SK-N-SH treated with all-trans-retinoic acid at 6 μM for 48 hours (cell line): ENCODE measurements around the gene PHYHD1.

Source experiments
- ATAC-seq: fragments of 200-7000 bp; cut with Tn5 transposase; 3 replicates; pipeline ENCODE4 v1.9.1; 2020; ENCODE audit warnings: mild to moderate bottlenecking, moderate library complexity
- BACH2 ChIP-seq: fragments of 250-450 bp; sonication (Bioruptor Pico); IDR thresholded peaks from 2 replicates; pipeline ENCODE4 v1.9.0; 2021; ENCODE audit warnings: mild to moderate bottlenecking, borderline replicate concordance
- CSDC2 ChIP-seq: fragments of 250-450 bp; sonication (Bioruptor Pico); IDR thresholded peaks from 2 replicates; pipeline ENCODE4 v1.5.0; 2020; ENCODE audit warnings: mild to moderate bottlenecking, moderate library complexity
- ESRRG ChIP-seq: fragments of 250-450 bp; sonication (Bioruptor Pico); IDR thresholded peaks from 2 replicates; pipeline ENCODE4 v1.6.1; 2021; ENCODE audit warnings: mild to moderate bottlenecking
- GLIS3 ChIP-seq: fragments of 250-450 bp; sonication (Bioruptor Pico); IDR thresholded peaks from 2 replicates; pipeline ENCODE4 v1.5.0; 2020; ENCODE audit warnings: mild to moderate bottlenecking, moderate library complexity
- ISL1 ChIP-seq: fragments of 250-450 bp; sonication (Bioruptor Pico); IDR thresholded peaks from 2 replicates; pipeline ENCODE4 v2.1.2; 2022; ENCODE audit warnings: mild to moderate bottlenecking, moderate library complexity
- OSR1 ChIP-seq: fragments of 250-450 bp; sonication (Bioruptor Pico); IDR thresholded peaks from 2 replicates; pipeline ENCODE4 v1.8.0; 2022; ENCODE audit warnings: moderate library complexity, mild to moderate bottlenecking, inconsistent platforms
- PPARA ChIP-seq: fragments of 250-450 bp; sonication (Bioruptor Pico); IDR thresholded peaks from 2 replicates; pipeline ENCODE4 v1.5.0; 2020; ENCODE audit warnings: mild to moderate bottlenecking, borderline replicate concordance
- SNAI2 ChIP-seq: fragments of 250-450 bp; sonication (Bioruptor Pico); IDR thresholded peaks from 2 replicates; pipeline ENCODE4 v1.5.0; 2020; ENCODE audit warnings: mild to moderate bottlenecking, moderate library complexity
- TOX ChIP-seq: fragments of 250-450 bp; sonication (Bioruptor Pico); IDR thresholded peaks from 2 replicates; pipeline ENCODE4 v1.8.0; 2021; ENCODE audit warnings: mild to moderate bottlenecking, moderate library complexity, borderline replicate concordance
- ZC3H10 ChIP-seq: fragments of 250-450 bp; sonication (Bioruptor Pico); IDR thresholded peaks from 2 replicates; pipeline ENCODE4 v1.5.1; 2021; ENCODE audit warnings: mild to moderate bottlenecking, moderate library complexity
- ZFP3 ChIP-seq: fragments of 250-450 bp; sonication (Bioruptor Pico); IDR thresholded peaks from 2 replicates; pipeline ENCODE4 v1.5.0; 2020; ENCODE audit warnings: mild to moderate bottlenecking, moderate library complexity
- ZFP30 ChIP-seq: fragments of 450-650 bp; formaldehyde crosslinking; IDR thresholded peaks from 2 replicates; pipeline ENCODE4 v1.5.0; 2022; ENCODE audit warnings: mild to moderate bottlenecking, moderate library complexity
- ZNF565 ChIP-seq: fragments of 450-650 bp; formaldehyde crosslinking; conservative IDR thresholded peaks from 2 replicates; pipeline ENCODE4 v1.5.0; 2020; ENCODE audit warnings: low read depth, mild to moderate bottlenecking, moderate library complexity
- ZNF8 ChIP-seq: fragments of 450-650 bp; formaldehyde crosslinking; IDR thresholded peaks from 2 replicates; pipeline ENCODE4 v1.5.0; 2020; ENCODE audit warnings: mild to moderate bottlenecking, moderate library complexity
- TF ChIP-seq, protein P1 (sequence below): fragments of 250-450 bp; sonication (Bioruptor Pico); IDR thresholded peaks from 2 replicates; pipeline ENCODE4 v1.5.0; 2020; ENCODE audit warnings: mild to moderate bottlenecking, moderate library complexity
- TF ChIP-seq, protein P2 (sequence below): fragments of 250-450 bp; sonication (Bioruptor Pico); IDR thresholded peaks from 2 replicates; pipeline ENCODE4 v1.8.0; 2020; ENCODE audit warnings: mild to moderate bottlenecking, moderate library complexity, borderline replicate concordance
- TF ChIP-seq, protein P3 (sequence below): fragments of 250-450 bp; sonication (Bioruptor Pico); IDR thresholded peaks from 2 replicates; pipeline ENCODE4 v1.5.1; 2020; ENCODE audit warnings: low read depth, mild to moderate bottlenecking, moderate library complexity

PHYHD1 gene

DNA sequence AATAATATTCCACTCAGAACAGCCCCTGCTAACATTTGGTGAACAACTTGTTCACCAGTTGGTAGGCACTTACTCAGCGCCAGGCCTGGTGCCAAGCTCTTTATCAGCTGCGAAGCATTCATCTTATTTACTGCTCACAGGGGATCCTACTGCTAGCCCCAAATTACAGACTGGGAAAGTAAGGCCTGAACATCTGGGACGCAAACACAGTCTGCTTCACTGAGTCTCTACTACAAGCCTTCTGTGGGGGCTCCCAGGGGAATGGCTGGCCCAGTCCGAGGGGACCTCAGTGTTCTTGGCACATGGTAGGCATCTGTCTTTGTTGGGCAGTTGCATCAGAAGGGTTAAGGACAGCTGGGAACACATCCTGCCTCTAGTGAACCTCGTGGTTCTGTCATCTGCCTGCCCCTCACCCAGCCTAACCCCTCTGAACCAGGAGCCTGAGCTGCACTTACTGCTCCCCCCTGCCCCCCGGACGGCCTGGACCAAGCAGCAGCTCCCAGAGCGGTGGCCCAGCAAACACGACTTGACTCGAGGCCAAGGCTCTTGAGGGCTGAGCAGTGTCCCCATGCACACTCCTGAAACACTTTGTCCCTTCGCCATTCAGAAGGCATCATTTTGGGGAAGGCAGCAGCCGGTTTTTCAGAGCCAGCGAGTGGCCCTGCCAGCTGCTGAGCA is at the start of gene PHYHD1:
PHYHD1 (plus strand) TSS at position 602 of the 678 bp plus-strand sequence. CDS start 1,342 bp downstream, outside the sequence.
- peak; percentile 58 for ATAC-seq
- TF ChIP-seq, protein P1, sequence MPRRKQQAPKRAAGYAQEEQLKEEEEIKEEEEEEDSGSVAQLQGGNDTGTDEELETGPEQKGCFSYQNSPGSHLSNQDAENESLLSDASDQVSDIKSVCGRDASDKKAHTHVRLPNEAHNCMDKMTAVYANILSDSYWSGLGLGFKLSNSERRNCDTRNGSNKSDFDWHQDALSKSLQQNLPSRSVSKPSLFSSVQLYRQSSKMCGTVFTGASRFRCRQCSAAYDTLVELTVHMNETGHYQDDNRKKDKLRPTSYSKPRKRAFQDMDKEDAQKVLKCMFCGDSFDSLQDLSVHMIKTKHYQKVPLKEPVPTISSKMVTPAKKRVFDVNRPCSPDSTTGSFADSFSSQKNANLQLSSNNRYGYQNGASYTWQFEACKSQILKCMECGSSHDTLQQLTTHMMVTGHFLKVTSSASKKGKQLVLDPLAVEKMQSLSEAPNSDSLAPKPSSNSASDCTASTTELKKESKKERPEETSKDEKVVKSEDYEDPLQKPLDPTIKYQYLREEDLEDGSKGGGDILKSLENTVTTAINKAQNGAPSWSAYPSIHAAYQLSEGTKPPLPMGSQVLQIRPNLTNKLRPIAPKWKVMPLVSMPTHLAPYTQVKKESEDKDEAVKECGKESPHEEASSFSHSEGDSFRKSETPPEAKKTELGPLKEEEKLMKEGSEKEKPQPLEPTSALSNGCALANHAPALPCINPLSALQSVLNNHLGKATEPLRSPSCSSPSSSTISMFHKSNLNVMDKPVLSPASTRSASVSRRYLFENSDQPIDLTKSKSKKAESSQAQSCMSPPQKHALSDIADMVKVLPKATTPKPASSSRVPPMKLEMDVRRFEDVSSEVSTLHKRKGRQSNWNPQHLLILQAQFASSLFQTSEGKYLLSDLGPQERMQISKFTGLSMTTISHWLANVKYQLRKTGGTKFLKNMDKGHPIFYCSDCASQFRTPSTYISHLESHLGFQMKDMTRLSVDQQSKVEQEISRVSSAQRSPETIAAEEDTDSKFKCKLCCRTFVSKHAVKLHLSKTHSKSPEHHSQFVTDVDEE (CRISPR knock-in tag) = no peak
- TF ChIP-seq ZNF8 (CRISPR knock-in tag) = no peak
- TF ChIP-seq OSR1 (CRISPR knock-in tag) = no peak
- TF ChIP-seq CSDC2 (CRISPR knock-in tag) = no peak
- TF ChIP-seq ISL1 (CRISPR knock-in tag) = no peak
- TF ChIP-seq GLIS3 (CRISPR knock-in tag) = no peak
- no peak for TF ChIP-seq PPARA (CRISPR knock-in tag)
- no peak for TF ChIP-seq ZNF565 (CRISPR knock-in tag)
- TF ChIP-seq, all 23 proteins: peak for 0

DNA sequence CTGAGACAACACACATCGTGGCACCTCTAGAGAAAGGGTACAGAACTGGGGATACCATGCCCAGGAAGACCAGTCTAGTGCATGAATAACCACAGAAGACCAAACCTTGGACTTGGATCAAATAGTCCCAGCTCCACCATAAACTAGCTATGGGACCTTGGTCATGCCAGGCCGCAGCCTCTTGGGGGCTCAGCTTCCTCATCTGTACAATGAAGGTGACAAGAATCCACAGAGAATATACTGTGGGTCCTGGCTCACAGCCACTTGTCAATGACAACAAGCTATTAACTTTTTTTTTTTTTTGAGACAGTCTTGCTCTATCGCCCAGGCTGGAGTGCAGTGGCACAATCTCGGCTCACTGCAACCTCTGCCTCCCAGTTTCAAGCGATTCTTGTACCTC is 42.9 kb upstream of the PHYHD1 start:
- TF ChIP-seq PPARA (CRISPR knock-in tag) (no peak), ZNF565 (CRISPR knock-in tag) (no peak), ZC3H10 (no peak), GLIS3 (CRISPR knock-in tag) (no peak), TOX (CRISPR knock-in tag) (no peak), SNAI2 (CRISPR knock-in tag) (no peak)
- no peak for ATAC-seq

DNA sequence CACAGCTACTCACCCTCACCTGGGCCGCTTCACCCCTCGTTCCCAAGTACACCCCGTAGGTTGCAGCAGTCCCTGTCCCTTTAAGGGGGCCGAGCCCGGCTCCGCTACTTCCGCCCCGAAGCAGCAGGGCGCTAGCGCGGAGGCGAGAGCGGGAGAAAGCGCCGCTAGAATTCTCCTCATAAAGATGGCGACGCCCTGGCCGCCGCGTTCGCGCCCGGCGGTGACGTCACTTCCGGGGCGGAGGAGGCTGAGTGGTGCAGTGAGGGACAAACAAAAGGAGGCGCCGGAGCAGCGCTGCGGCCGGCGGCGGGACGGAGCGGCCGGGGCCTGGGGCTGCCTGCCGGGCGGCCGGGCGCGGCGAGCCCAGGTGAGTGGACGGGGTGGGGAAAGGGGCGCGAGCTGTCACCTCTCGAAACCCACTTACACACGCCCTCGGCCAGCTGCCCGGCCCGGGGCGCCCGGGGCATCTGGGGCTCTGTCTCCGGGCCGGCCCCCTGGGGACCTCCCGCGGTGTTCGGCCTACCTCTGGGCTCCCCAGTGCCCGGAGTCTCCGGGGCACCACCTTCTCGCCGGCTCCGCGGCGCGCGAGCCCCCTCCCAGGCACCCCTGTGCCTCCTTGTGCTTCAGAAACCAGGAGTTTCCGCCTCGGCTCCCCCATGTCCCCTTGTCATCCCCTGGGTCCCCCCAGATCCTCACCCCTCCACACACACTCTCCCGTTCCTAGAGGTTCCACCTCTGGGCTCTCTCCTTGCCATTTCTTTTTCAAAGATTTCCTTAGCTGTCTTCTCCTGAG is 38.7 kb upstream of the PHYHD1 start, which contains the start of the genes KYAT1 and LRRC8A:
KYAT1 (minus strand) TSS at position 67 of the 793 bp plus-strand sequence. CDS start 36,545 bp downstream, outside the sequence.
LRRC8A (plus strand) TSS at position 250 of the 793 bp plus-strand sequence. CDS start 25,032 bp downstream, outside the sequence.
- TF ChIP-seq ZFP3 (CRISPR knock-in tag) = 0 out of 2 replicates have a peak, but pooled peaks have one; percentile 54
- peak; percentile 63; the same call in 1 of the 2 replicates for TF ChIP-seq CSDC2 (CRISPR knock-in tag)
- no peak for TF ChIP-seq ISL1 (CRISPR knock-in tag)
- ATAC-seq = peak; percentile 93

DNA sequence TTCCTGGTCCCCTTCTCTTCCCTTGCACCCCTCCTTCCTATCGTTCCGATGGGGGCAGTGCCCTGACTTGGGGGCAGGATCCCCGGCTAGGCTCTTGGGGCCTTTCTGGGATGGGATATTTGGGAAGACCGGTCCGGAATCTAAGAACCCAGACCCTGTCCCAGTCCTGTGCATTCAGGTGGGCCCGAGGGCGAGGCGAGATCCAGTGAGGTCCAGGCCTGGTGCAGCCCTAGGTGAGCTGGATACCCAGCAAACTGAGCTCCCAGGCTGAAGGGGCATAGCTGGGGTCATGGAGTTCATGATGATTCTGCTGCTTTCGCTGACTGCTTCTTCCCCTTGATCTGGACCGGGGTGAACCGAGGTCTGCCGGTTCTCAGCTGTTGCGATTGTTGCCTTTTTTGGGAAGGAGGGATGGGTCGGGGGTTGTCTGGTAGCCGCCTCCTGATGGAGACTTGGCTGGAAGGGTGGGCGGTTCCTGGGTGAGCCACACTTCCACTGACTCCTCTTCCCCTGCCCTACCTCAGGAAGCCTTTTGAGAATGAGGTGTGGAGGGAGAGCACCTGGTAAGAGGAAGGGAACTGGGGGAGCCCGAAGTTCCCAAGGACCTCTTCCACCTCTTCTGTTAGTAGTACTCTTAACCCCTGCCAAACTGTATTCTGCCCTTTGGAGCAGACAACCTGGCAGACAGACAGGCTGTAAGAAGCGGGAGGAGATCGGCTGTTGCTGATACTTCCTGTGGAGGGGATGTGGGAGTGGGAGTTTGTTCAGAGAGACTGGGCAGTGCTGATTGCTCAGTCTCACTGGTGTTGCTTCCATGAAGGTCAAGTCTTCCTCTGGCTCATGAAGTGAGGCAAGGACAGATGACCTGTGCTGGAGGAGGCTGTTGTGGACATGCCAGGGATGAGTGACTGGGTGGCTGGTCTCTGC is 37.8 kb upstream of the PHYHD1 start:
- TF ChIP-seq ZFP30 (CRISPR knock-in tag) = no peak
- TF ChIP-seq, protein P2, sequence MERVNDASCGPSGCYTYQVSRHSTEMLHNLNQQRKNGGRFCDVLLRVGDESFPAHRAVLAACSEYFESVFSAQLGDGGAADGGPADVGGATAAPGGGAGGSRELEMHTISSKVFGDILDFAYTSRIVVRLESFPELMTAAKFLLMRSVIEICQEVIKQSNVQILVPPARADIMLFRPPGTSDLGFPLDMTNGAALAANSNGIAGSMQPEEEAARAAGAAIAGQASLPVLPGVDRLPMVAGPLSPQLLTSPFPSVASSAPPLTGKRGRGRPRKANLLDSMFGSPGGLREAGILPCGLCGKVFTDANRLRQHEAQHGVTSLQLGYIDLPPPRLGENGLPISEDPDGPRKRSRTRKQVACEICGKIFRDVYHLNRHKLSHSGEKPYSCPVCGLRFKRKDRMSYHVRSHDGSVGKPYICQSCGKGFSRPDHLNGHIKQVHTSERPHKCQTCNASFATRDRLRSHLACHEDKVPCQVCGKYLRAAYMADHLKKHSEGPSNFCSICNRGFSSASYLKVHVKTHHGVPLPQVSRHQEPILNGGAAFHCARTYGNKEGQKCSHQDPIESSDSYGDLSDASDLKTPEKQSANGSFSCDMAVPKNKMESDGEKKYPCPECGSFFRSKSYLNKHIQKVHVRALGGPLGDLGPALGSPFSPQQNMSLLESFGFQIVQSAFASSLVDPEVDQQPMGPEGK (CRISPR knock-in tag) = no peak
- TF ChIP-seq ESRRG (CRISPR knock-in tag) = no peak
- TF ChIP-seq, protein P3, sequence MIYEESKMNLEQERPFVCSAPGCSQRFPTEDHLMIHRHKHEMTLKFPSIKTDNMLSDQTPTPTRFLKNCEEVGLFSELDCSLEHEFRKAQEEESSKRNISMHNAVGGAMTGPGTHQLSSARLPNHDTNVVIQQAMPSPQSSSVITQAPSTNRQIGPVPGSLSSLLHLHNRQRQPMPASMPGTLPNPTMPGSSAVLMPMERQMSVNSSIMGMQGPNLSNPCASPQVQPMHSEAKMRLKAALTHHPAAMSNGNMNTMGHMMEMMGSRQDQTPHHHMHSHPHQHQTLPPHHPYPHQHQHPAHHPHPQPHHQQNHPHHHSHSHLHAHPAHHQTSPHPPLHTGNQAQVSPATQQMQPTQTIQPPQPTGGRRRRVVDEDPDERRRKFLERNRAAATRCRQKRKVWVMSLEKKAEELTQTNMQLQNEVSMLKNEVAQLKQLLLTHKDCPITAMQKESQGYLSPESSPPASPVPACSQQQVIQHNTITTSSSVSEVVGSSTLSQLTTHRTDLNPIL (CRISPR knock-in tag) = no peak
- ATAC-seq = peak; percentile 9

DNA sequence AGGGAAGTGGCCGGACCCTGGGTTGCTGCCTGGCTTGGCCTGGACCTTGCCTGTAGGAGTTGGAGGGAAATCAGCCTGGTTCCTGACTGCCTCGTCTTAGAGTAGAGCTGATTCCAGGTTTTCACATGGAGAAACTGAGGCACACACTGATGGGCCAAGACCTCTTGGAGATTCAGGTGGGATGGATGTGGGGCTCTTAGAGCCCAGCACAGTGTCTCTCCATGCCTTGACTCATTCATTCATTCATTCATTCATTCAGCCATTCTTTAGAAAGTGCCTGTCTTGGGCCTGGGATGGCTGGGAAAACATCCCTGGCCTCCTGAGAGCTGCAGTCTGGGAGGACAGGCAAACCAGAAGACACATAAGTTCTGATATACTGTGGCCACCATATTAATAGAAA is 36.6 kb upstream of the PHYHD1 start:
- no peak for ATAC-seq
- TF ChIP-seq, protein P2 (CRISPR knock-in tag) = no peak
- TF ChIP-seq ISL1 (CRISPR knock-in tag) (no peak), BACH2 (CRISPR knock-in tag) (no peak), CSDC2 (CRISPR knock-in tag) (no peak), ZC3H10 (no peak), SNAI2 (CRISPR knock-in tag) (no peak)
- TF ChIP-seq, protein P1 (CRISPR knock-in tag) = no peak
